KBM-7 (cell line): Measurements from ENCODE around the gene ZC3HAV1.
"Not testable (repeated sequence)": the region's sequence is repeated elsewhere in the genome, so short reads cannot be mapped to it uniquely, and the experiment has no call there.

Experiments
- DNase-seq: peaks from one replicate; pipeline ENCODE4 v3.0.0-alpha.2; 2015
- in situ Hi-C: fragments of 300-500 bp; cut with MboI; formaldehyde crosslinking; loops from 2 replicates; pipeline ENCODE4 v1.14.3; 2020; ENCODE audit warnings: low sequenced_read_pairs, low pct_unique_long_range_greater_than_20kb, mixed read lengths

The ZC3HAV1 gene

GRCh38 chr7:139109188-139109982 is at the start of gene ZC3HAV1:
Gene ZC3HAV1, minus strand, starts transcription at chr7:139109720. Its CDS starts 389 bp downstream, at chr7:139109331.
- DNase-seq: peak; percentile 98
- in situ Hi-C loops: no loop called here

DNA sequence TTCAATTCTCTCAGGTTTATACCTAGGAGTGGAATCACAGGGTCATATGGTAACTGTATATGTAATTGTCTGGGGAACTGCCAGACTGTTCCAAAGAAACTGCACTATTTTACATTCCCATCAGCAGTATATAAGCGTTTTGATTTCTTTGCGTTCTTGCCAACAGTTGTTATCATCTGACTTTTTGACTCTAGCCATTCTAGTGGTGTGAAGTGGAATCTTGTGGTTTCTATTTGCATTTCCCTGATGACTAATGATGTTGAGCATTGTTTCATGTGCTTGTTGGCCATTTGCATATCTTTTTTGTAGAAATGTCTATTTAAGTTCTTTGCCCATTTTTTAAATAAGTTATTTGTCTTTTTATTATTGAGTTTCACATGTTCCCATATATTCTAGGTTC is 44.3 kb upstream of the ZC3HAV1 start:
- in situ Hi-C loops: no loop called here
- DNase-seq: no peak

GRCh38 chr7:139152149-139152548 is 42.6 kb upstream of the ZC3HAV1 start:
- no peak for DNase-seq
- in situ Hi-C loops: no loop called here

- DNase-seq: no peak
- in situ Hi-C loops: no loop called here
Observed at GRCh38 chr7:139139150-139139549, 29.6 kb upstream of the ZC3HAV1 start.

DNA sequence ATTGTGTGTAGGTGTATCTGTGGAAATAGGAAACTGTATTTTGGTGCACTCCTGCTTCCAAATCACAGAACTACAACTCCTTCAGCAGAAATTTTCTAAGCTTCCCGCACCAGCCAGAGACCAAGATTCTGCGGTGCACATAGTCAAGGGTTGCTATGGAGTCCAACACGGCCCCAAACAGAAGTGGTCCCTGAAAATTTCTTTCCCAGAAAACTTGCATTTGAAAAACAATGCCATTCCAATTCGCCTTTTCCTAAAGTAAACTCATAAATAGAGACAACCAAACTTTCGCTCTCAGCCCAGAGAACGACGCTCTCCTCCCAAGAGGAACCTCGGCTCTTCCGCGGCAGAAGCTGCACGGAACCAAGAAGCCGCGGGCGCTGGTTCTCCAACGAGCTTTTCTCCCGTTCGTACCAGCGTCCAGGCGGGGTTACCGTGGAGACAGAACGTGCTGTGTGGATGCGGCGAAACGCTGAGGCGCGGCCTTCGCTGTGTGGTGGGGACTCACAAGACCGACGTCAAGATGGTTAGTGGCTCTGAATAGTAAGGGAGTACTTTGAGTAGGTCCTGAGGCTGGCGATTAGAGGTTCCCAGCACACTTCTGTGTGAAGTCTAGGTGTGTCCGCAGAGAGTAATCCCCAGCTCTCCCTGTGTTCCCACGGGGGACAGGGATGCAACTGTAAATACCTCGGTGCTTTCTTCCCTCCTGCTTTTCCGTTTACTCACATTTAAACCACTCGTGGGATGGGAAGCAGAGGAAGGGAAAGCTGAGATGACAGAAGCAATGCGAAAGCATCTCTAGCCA is 24.0 kb upstream of the ZC3HAV1 start:
- in situ Hi-C loops: no loop called here
- peak; percentile 93 for DNase-seq

DNA sequence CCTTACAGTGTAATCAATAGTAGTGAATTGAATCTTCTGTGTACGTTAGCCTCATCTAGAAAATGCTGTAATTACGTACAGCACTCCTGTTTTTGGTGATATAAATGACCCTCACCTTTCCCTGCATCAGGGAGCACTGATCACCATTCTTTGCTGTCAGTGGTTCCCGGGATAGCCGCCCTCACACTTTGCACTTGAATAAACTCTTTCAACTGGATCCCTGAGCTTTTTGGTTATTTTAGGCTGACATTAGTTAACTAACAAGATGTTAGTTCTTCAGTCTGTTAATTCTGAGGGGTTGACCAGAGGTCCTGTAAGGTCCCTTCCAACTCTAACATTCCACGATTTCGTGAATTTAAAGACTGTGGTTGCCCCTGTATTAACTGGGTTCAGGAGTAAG is 23.4 kb upstream of the ZC3HAV1 start:
- no peak for DNase-seq
- in situ Hi-C loops: no loop called here

- in situ Hi-C loops: no loop called here
- no peak for DNase-seq
Observed at GRCh38 chr7:139131601-139132041, 22.1 kb upstream of the ZC3HAV1 start.

DNA sequence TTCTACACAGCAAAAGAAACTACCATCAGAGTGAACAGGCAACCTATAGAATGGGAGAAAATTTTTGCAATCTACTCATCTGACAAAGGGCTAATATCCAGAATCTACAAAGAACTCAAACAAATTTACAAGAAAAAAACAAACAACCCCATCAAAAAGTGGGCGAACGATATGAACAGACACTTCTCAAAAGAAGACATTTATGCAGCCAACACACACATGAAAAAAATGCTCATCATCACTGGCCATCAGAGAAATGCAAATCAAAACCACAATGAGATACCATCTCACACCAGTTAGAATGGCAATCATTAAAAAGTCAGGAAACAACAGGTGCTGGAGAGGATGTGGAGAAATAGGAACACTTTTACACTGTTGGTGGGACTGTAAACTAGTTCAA is 20.3 kb upstream of the ZC3HAV1 start:
- in situ Hi-C loops: not testable (repeated sequence)

DNA sequence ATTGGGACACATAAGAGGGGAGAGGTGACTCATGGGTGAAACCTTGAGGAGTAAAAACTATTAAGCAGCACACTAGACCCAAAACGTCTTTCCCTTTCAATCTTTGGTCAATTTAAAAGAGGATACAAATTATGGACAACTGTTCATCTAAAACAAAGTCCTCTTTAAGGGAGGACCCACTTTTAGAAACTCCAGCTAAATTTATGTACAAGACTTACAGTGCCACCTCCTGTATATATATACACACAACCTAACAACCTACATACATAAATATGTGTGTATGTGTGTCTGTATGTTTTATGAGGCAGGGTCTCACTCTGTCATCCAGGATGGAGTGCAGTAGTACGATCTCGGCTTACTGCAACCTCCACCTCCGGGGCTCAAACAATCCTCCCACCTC is 18.1 kb upstream of the ZC3HAV1 start:
- in situ Hi-C loops: no loop called here
- peak; percentile 34 for DNase-seq

More for the DNA sequence above, 20.3 kb upstream of the ZC3HAV1 start:
- not testable (repeated sequence) for DNase-seq

GRCh38 chr7:139125657-139126056 is 16.1 kb upstream of the ZC3HAV1 start:
- no peak for DNase-seq
- in situ Hi-C loops: no loop called here

- in situ Hi-C loops, DNase-seq: not testable (repeated sequence)
Observed at GRCh38 chr7:139124995-139125394, 15.5 kb upstream of the ZC3HAV1 start.

- no peak for DNase-seq
- in situ Hi-C loops: no loop called here
Observed at GRCh38 chr7:139124084-139124914, 14.8 kb upstream of the ZC3HAV1 start.

- in situ Hi-C loops: no loop called here
- DNase-seq: no peak
Observed at GRCh38 chr7:139119486-139119849, 9.9 kb upstream of the ZC3HAV1 start.

DNA sequence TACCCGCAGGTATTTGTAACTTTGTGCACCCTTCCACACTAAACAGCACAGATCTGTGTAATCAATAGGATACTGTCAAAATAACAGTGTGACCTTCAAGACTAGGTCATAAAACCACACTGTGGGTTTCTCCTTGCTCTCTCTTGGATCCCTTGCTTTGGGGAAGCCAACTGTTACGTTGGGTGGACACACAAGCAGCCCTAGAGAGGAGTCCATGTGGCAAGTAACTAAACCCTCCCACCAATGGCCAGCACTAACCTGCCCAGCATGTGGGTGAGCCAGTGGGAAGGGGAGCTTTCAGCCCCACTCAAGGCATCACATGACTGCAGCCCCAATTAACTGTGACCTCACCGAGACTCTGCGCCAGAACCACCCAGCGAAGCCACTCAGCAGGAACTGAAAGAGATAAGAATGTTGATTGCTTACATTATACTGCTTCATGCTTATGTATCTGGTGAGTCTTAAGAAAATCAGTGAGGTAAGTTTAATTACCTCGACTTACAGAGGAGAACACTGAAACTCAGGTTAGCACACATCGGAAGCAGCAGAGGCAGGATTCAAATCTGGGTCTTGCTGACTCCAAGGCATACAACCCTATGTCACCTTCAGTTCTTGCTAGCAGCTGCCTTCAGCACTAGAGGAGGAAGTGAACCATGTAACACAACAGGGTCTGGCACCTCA is 9.4 kb upstream of the ZC3HAV1 start:
- peak; percentile 56 for DNase-seq
- in situ Hi-C loops: no loop called here

GRCh38 chr7:139118234-139118804 is 8.8 kb upstream of the ZC3HAV1 start:
- no peak for DNase-seq
- in situ Hi-C loops: no loop called here

DNA sequence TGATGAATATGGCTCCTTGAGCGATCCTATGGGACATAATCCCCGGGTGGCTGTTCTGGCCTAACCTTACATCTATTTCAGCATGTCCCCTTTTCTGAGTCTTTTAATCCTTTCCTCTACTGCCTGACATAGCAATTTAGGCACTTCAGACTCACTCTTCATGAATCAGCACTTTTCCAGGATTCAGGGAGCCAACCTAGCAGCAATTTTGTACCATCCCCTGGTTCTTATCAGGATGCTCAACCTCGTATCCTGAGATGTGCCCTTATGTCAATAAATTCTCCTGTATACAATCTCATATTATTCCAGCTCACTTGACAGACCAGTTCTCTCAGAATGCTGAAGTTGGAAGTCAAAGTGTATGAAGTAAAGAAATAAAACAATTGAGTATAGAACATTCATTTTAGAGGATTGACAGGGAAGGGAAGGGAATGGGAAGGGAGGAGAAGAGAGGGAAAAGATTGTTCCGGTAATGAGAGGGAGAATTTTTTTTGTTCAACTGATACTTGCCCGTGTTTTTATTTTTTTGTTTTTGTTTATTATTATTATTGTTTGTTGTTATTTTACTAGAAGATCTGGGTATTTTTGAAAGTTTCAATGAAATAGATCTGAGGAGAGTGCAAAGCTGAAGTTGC is 8.2 kb upstream of the ZC3HAV1 start:
- in situ Hi-C loops: no loop called here
- DNase-seq: no peak

DNA sequence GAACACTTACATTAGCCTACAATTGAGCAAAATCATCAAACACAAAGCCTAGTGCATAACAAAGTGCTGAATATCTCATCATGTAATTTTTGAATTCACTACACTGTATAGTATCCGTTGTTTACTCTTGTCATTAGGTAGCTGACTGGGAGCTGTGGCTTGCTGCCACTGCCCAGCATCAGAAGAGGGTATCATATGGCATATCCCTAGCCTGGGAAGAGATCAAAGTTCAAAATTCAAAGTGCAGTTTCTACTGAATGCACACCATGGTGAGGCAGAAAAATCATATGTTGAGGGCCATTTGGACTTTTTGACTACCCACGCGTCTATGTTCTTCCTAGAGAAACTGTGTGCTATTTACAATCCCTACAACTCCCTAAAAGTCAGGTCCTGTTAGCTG is 7.5 kb upstream of the ZC3HAV1 start:
- in situ Hi-C loops: no loop called here
- DNase-seq: no peak

DNA sequence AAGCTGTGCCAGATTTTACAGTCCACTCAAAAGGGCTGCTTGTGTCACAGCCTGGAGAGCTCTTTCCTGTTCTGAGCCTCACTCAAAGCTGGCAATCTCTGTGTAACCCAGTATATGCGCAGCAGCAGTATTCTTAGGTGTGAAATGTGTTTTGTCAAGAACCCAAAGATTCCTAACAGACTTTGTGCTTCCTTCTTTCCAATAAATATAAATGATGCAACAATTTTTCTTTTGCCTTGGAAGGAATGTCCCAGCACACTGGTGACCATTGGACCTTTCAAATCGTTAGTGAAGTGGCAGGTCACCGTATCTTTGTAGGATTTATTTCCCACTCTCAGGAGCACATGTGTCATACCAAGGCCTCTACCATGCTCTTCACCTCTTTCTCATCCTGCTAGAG is 5.6 kb upstream of the ZC3HAV1 start:
- in situ Hi-C loops: no loop called here
- DNase-seq: no peak
